Panc1 (cell line): ENCODE results near the gene SYTL3. TPM values are rescaled to one million over a fixed set of nuclear protein-coding genes. Genes with fewer than 3 reads are reported as not detected.

ENCODE experiments used
- ATAC-seq: fragments of 200-7000 bp; cut with Tn5 transposase; 2 replicates; pipeline ENCODE4 v1.9.1; 2020; ENCODE audit warnings: mild to moderate bottlenecking, moderate library complexity
- BruUV-seq: library from RNA; stranded (reverse); fragments of 400-500 nt; replicated peaks from 2 replicates; lab custom pipeline; 2021; lab: Mats Ljungman, UMichigan
- CTCF ChIA-PET: fragments of 300-600 bp; sonication (Branson Sonifier 250); formaldehyde crosslinking; loops from one replicate; lab custom pipeline; 2022; ENCODE audit warnings: antibody characterized with exemption; lab: Charles Lee
- POLR2A ChIA-PET: fragments of 300-600 bp; sonication (Branson Sonifier 250); formaldehyde crosslinking; loops from one replicate; lab custom pipeline; 2022; ENCODE audit warnings: antibody characterized with exemption; lab: Charles Lee
- DNase-seq: peaks from one replicate; pipeline ENCODE4 v3.0.0-alpha.2; 2010; ENCODE audit warnings: low read depth, low spot score
- H3K27ac ChIP-seq: 2 replicates; pipeline ENCODE4 v1.5.1; 2011; ENCODE audit warnings: mild to moderate bottlenecking, low read length, inconsistent platforms
- H3K27me3 ChIP-seq: fragments of 200-500 bp; sonication (Bioruptor generic); 2 replicates; pipeline ENCODE4 v1.6.0; 2014; ENCODE audit warnings: low read length, inconsistent platforms; ENCODE audit not compliant: control insufficient read depth, insufficient read depth
- H3K36me3 ChIP-seq: fragments of 200-500 bp; sonication (Bioruptor generic); 2 replicates; pipeline ENCODE4 v1.5.1; 2014; ENCODE audit warnings: inconsistent platforms, mild to moderate bottlenecking, low read length, moderate library complexity; ENCODE audit not compliant: control insufficient read depth, insufficient read depth
- H3K4me1 ChIP-seq: 2 replicates; pipeline ENCODE4 v1.5.1; 2011; ENCODE audit warnings: inconsistent platforms, mild to moderate bottlenecking, low read length, moderate library complexity; ENCODE audit not compliant: control insufficient read depth, insufficient read depth
- H3K4me3 ChIP-seq, 2 experiments: 2 replicates each; pipeline ENCODE4 v1.5.1; 2011 to 2012; ENCODE audit warnings: low read depth in 2 of 2, low read length in 2 of 2, mild to moderate bottlenecking in 2 of 2, inconsistent platforms in 1 of 2, moderate library complexity in 1 of 2
- H3K9me3 ChIP-seq: fragments of 200-500 bp; sonication (Bioruptor generic); 2 replicates; pipeline ENCODE4 v1.5.1; 2014; ENCODE audit warnings: low read depth, mild to moderate bottlenecking, inconsistent platforms, low read length, moderate library complexity; ENCODE audit not compliant: control insufficient read depth, insufficient read depth
- CTCF ChIP-seq: fragments of 450-650 bp; IDR thresholded peaks from 2 replicates; pipeline ENCODE4 v1.5.1; 2017; ENCODE audit warnings: mild to moderate bottlenecking
- POLR2AphosphoS5 ChIP-seq: IDR thresholded peaks from 2 replicates; pipeline ENCODE4 v1.6.1; 2012; ENCODE audit warnings: mild to moderate bottlenecking, low read depth, low read length, moderate library complexity
- REST ChIP-seq, 2 experiments: IDR thresholded peaks; 2 replicates each; pipeline ENCODE4 v1.6.1; 2011 to 2012; ENCODE audit warnings: low read depth in 2 of 2, control low read depth in 1 of 2, low read length in 1 of 2, mild to moderate bottlenecking in 1 of 2, moderate library complexity in 1 of 2; ENCODE audit not compliant: insufficient read depth in 1 of 2
- SIN3A ChIP-seq: IDR thresholded peaks from 2 replicates; pipeline ENCODE4 v1.6.1; 2012; ENCODE audit warnings: low read depth, mild to moderate bottlenecking, low read length, moderate library complexity, borderline replicate concordance; ENCODE audit not compliant: insufficient read depth
- TCF7L2 ChIP-seq: IDR thresholded peaks from 2 replicates; pipeline ENCODE4 v1.6.1; 2011; ENCODE audit warnings: mild to moderate bottlenecking, low read depth, low read length, inconsistent platforms
- in situ Hi-C: cut with HindIII; loops from 2 replicates; pipeline ENCODE4 v1.10.0; 2016; ENCODE audit warnings: low sequenced_read_pairs, low pct_unique_long_range_greater_than_20kb
- intact Hi-C: fragments of 100-400 bp; cut with micrococcal nuclease; formaldehyde crosslinking; loops from one replicate; pipeline ENCODE4 v1.10.0; 2022; ENCODE audit not compliant: unreplicated experiment
- total RNA-seq: library from RNA; stranded (reverse); gene quantifications from one replicate; pipeline ENCODE4 v1.2.1, GENCODE V29; 2021; ENCODE audit not compliant: unreplicated experiment

The SYTL3 gene
- total RNA-seq, 1 experiment from 2014 or later, result 1.4 TPM

GRCh38 chr6:158772172-158772571 lies 122.3 kb downstream of the SYTL3 start:
- ChIA-PET POLR2A (no interaction called here), CTCF (no interaction called here)
- Histone ChIP-seq H3K27me3 (no peaks in the 10 kb centered on the region), H3K27ac (no peak overlapping the region), H3K4me3 (no peak overlapping the region), H3K9me3 (no peaks in the 10 kb centered on the region), H3K4me1 (no peaks in the 10 kb centered on the region), H3K36me3 (peaks cover 33% of the 10 kb centered on the region)
- BruUV-seq, result no TSS peak
- in situ Hi-C loops (no loop called here), intact Hi-C loops (no loop called here)
- TF ChIP-seq REST (IDR thresholded peaks at IDR 0.05; ENCODE audit: insufficient read depth in 1 of 2, low read depth in 2 of 2, low read length in 1 of 2), result no peak
- TF ChIP-seq SIN3A, result no peak
- TF ChIP-seq TCF7L2, result no peak
- no peak for TF ChIP-seq CTCF
- no peak for TF ChIP-seq POLR2AphosphoS5
- ATAC-seq (no peak), DNase-seq (no peak)

GRCh38 chr6:158772851-158773371 lies 123.1 kb downstream of the SYTL3 start:
- no peaks in the 10 kb centered on the region for H3K4me1 ChIP-seq
- ATAC-seq (no peak), DNase-seq (no peak)
- POLR2A ChIA-PET, result no interaction called here
- in situ Hi-C loops (no loop called here), intact Hi-C loops (no loop called here)
- no peak for TF ChIP-seq REST (IDR thresholded peaks at IDR 0.05; ENCODE audit: insufficient read depth in 1 of 2, low read depth in 2 of 2, low read length in 1 of 2)
- TF ChIP-seq SIN3A, result no peak
- TF ChIP-seq TCF7L2, result no peak
- no peak for TF ChIP-seq CTCF
- TF ChIP-seq POLR2AphosphoS5, result no peak
- CTCF ChIA-PET, result interaction anchor here (0.8 kb wide), 1 partner anchor 186 kb away, joined by 3 read pairs; no protein-coding TSS in a partner anchor
- BruUV-seq, result no TSS peak
- no peak overlapping the region for H3K4me3 ChIP-seq
- H3K27ac ChIP-seq, result no peak overlapping the region
- peaks cover 35% of the 10 kb centered on the region for H3K36me3 ChIP-seq
- H3K27me3 ChIP-seq, result no peaks in the 10 kb centered on the region
- H3K9me3 ChIP-seq, result no peaks in the 10 kb centered on the region
